ENCODE results near the gene LRP3.

DNA sequence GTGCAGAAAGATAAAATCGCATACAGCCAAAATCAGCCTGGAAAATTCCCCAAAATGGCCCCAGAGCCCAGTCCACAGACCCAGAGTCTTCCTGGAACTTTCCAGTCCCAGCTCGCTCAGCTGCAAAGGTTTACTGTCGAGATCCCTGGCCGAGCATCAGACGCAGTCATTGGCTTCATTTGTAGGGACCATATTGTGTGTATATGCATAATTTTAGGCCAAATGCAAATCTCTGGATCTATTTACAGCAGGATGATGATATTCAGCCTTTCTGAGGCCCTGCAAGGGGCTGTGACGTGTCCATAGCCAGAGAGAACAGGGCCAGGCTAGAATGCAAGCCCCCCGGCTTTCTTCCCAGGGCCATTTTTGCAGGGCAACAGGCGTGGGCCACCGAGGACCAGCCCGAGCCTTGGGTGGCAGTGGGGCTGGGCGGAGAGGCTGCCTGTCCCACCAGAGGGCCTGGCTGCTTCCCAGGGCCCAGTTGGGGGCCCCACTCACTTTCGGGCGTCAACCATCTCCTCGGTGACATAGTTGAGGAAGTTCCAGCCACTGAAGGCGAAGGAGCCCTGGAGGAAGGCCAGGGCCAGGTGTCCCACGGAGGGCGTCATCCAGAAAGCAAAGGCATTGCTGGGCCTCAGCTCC is 17.8 kb downstream of the LRP3 start:
- no peak for TF ChIP-seq POLR2A (IDR thresholded peaks at IDR 0.05)
- no peak for TF ChIP-seq CTCF (IDR thresholded peaks at IDR 0.05)
- no peak for TF ChIP-seq POLR2AphosphoS5 (IDR thresholded peaks at IDR 0.05)

Data from upper lobe of left lung (tissue), 4 donors.